ENCODE measurements around the gene TMEM138.
"Not testable (repeated sequence)": the region's sequence is repeated elsewhere in the genome, so short reads cannot be mapped to it uniquely, and the experiment has no call there.

Gene TMEM138

DNA sequence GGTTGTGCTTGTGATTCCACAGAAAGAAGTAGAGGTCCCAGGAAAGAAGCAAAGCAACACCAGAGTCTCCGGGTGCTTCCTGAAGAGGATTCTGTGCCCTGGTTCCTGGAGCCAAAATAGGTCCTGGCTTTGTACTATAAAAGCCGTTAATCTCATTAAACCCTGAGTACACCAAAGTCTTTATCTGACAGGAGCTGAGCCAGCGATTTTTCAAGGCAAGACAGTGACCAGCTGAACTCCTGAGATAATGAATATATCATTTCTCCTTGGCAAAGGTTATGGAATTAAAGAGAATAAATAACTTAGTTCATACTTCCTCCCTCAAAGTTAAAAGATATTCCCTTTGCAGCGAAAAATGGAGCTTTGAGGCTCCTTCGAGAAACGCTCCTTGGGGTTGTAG, 5.2 kb downstream of the TMEM138 start:
- DNase-seq = no peak

DNA sequence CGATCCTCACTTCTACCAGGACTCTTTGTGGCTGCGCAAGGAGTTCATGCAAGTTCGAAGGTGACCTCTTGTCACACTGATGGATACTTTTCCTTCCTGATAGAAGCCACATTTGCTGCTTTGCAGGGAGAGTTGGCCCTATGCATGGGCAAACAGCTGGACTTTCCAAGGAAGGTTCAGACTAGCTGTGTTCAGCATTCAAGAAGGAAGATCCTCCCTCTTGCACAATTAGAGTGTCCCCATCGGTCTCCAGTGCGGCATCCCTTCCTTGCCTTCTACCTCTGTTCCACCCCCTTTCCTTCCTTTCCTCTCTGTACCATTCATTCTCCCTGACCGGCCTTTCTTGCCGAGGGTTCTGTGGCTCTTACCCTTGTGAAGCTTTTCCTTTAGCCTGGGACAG, 6.5 kb downstream of the TMEM138 start:
- DNase-seq = no peak

DNA sequence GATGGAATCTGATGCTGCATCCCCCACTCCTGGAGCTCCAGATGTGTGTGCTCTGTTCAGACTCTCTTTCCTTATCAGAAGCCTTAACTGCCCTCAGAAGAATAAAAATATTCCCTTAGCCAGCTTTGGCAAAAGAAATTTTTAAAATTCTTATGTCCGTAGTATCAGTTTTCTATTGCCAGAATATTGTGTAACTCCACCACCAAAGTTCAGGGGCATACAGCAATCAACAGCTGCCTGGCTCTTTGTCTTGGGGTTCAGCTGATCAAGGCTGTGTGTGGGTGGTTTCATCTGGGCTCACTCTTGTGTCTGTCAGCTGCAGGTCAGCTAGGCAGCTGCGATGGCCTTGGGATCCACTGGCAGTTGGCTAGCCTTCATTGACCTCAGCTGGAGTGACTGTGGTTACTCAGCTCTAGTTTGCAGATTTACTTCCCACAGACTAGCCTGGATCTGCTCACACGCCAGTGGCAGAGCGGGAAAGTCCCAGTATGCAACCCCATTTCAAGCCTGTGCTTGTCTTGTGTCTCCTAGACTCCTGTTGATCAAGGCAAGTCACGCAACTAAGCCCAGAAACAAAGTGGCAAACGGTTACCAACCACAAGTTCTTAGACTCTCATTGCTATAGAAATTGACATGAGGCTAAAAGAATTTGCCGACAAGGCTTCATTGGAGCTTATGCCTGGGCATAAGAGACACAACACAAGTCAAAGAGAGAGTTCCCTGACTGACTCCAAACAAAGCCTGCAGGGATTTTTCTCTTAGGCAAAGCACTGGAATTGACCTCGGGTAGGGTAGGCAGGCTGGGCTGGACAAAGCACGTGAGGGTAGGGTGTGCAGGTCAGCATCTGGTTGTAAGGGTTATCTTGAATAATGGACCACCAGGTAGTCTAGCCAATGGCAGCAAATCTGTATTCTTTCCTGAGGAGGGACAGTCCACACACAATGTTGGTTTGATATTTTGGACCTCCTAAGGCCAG, 7.5 kb downstream of the TMEM138 start:
- DNase-seq = no peak

DNA sequence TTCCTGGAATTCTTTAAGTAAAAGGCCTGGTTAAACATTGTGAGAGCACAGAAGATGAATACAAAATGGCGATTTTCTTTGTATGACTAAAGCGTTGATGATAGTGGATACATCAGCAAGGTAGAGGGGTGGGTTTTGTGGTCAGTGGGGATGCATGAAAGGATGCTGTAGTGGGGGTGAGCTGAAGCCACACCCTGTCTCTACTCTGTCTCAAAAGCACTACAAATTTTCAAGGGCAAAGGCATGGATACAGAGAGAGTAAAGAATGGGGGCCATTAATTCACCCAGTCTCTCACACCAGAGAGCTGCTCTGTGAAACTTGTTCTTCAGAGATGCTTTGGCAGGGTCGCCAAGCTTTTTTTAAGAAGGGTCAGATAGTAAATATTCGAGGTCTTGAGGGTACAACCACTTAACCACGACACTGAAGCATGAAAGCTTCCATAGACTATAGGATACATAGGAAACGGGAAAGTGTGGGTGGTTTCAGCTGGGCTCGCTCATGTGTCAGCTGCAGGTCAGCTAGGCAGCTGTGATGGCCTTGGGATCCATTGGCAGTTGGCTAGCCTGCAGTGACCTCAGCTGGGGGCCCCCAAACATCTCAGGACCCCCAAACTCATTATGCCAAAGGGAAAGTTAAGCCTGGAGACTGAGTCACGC, 8.3 kb downstream of the TMEM138 start:
- DNase-seq = no peak

- no peak for DNase-seq
Measured at GRCh38 chr11:61372659-61373420, 10.7 kb downstream of the TMEM138 start.

GRCh38 chr11:61375761-61376108, 13.6 kb downstream of the TMEM138 start:
- DNase-seq = no peak

- DNase-seq = no peak
Measured at GRCh38 chr11:61377461-61378160, 15.4 kb downstream of the TMEM138 start.

DNA sequence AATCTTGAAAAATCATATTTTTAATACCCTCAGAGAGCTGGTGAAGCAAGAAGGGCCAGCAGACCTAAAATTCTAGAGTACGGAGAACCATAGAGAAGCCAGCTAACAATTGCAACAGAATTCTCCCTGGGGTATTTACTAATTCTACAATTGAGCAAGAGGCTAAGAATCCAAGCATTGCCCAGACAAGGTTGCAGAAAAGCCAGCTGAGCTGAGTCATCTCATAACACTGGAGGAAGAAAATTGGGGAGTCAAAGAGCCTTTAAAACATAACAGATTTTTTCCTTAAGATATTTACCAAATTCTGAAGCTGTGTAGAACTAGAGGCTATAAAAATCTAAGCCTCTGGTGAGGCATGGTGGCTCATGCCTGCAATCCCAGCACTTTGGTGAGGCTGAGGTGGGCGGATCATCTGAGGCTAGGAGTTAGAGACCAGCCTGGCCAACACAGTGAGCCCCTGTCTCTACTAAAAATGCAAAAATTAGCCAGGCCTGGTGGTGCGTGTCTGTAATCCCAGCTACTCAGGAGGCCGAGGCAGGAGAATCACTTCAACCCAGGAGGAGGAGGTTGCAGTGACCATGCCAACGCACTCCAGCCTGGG, 16.6 kb downstream of the TMEM138 start:
- no peak for DNase-seq

DNA sequence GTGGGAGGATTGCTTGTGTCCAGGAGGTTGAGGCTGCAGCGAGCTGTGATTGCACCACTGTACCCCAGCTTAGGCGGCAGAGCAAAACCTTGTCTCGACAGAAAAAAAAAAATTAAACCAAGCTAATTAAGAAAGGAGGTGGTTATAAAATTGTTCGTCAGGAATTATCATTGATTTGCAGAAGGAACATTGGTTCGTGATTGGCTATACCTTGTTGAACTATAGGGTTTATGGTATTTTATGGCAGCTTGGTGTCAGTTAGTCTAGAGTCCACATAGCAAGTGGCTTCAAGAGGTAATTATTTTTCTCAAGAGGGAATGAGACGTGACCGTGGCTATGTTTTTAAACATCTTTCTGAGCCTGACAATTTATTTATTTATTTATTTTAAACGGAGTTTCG, 18.7 kb downstream of the TMEM138 start:
- DNase-seq = no peak

- DNase-seq = not testable (repeated sequence)
Measured at GRCh38 chr11:61383859-61384258, 21.7 kb downstream of the TMEM138 start.

GRCh38 chr11:61384271-61385242, 22.4 kb downstream of the TMEM138 start:
- DNase-seq = no peak

- no peak for DNase-seq
Measured at GRCh38 chr11:61390161-61390560, 28.0 kb downstream of the TMEM138 start.

DNA sequence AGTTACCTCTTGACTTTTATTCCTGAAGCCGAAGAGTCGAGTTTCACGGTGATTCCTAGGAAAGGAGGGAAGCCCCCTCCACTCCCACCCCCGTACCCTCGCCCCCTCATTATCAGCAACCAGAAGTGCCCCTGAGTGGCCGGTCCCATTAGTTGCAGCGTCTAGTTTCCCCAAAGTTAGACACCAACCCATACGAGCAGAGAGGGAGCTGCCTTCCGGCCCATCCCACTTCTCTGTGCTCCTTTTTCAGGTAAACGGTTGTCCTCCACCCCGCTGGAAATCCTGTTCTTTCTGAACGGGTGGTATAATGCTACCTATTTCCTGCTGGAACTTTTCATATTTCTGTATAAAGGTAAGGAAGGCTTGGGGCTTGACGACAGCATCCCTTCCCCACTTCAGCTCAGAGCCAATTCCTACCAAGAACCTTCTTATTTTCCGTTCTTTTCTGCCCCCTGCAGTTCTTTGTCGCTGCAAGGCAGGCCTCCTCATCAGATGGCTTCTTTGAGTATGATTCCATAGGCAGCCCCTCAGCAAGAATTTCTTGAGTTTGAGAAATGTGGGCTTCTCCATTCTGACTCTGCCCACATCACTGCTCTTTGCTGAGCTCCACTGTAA, 30.9 kb downstream of the TMEM138 start:
- DNase-seq = no peak

GRCh38 chr11:61401173-61401572, 39.0 kb downstream of the TMEM138 start:
- DNase-seq = no peak

- no peak for DNase-seq
Measured at GRCh38 chr11:61401573-61401972, 39.4 kb downstream of the TMEM138 start.

GRCh38 chr11:61403658-61404057, 41.5 kb downstream of the TMEM138 start:
- DNase-seq = no peak

DNA sequence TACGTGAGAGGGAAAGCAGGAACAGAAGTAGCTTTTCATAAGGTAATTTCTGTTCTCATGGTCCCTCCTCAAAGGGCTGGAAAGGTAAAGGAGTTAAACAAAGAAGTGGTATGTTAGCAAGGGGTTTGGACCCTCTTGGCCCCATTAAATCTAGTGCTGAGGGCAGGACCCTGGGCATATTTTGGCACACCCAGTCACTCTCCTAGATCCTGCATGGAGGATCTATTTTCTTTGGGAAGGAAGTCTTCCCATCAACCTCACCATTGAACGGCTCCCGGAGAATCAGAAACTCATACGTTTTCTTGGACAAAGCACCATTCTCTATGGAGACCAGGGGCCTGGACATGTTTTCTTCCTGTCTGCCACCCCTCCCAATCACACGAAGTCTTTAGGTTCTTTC, 41.9 kb downstream of the TMEM138 start:
- no peak for DNase-seq

DNA sequence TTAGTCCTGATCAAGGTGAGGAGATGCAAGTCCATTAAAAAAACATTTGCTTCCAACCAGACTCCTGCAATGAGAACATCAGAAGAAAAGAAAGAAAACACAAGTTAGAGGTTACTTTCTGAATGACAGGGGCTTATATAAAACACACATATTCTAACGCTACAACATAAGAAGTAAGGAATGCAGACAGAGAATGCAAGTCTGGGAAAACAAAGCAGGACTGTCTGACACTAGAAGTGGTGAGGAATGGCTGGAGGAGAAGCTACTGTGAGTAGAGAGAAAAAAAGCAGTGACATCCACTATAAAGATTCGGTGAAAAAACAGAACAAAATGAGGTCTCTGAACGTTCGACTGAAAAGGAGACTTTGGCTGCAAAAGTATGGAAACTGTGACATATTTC, 42.5 kb downstream of the TMEM138 start:
- no peak for DNase-seq

GRCh38 chr11:61406067-61406466, 43.9 kb downstream of the TMEM138 start:
- DNase-seq = no peak

DNA sequence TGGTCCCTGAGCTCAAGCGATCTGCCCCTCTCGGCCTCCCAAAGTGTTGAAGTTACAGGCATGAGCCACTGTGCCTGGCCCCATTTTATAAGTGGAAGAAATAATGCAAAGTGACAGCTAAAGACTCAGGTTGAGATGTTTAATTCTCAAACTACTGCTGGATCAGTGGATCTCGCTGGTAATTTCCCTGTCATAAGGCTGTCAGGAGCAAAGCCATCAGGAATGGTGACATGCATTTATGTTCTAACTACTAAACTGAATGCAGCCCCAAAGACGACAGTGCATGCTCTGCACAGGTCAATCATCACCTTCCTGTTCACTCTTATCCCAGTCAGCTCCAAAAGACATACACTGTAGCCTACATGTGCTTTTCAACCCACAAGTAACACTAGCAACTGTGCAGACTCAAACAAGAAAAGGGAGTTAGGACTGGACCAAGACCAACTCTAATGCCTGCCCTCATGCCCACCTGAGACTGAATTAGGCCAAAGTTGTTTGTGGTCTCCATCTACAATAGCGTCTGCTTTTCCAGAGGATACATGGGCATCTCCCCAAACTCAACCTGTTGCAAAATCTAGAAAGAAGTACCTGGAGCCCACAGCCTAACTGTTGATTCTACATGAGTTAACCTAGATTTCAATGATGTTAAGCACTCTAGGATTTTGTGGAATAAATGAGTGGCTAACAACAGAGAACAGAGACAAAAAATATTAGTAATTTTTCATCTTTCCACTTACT, 45.0 kb downstream of the TMEM138 start:
- no peak for DNase-seq
